ENCODE data around the gene GALNT2.

Gene GALNT2

GRCh38 chr1:230224101-230224960 is 157.3 kb downstream of the GALNT2 start:
- no peaks in the 10 kb centered on the region for H3K9me3 ChIP-seq
- no peaks in the 10 kb centered on the region for H3K27me3 ChIP-seq
- H3K27ac ChIP-seq: no peak overlapping the region
- H3K4me3 ChIP-seq (ENCODE audit: low read depth in 1 of 2, low read length in 1 of 2): no peak overlapping the region
- H3K4me1 ChIP-seq (ENCODE audit: control insufficient read depth in 1 of 2, insufficient read depth in 1 of 2, low read depth in 1 of 2, low read length in 1 of 2): no peaks in the 10 kb centered on the region
- no peak for TF ChIP-seq CTCF (IDR thresholded peaks at IDR 0.05)
- H3K36me3 ChIP-seq: peaks cover 4% of the 10 kb centered on the region

- no peak for TF ChIP-seq CTCF (IDR thresholded peaks at IDR 0.05)
- Histone ChIP-seq H3K4me3 (ENCODE audit: low read depth in 1 of 2, low read length in 1 of 2) (no peak overlapping the region), H3K36me3 (peaks cover 4% of the 10 kb centered on the region), H3K9me3 (no peaks in the 10 kb centered on the region), H3K4me1 (ENCODE audit: control insufficient read depth in 1 of 2, insufficient read depth in 1 of 2, low read depth in 1 of 2, low read length in 1 of 2) (no peaks in the 10 kb centered on the region), H3K27me3 (no peaks in the 10 kb centered on the region), H3K27ac (no peak overlapping the region)
Observed at GRCh38 chr1:230226007-230226800, 159.2 kb downstream of the GALNT2 start.

DNA sequence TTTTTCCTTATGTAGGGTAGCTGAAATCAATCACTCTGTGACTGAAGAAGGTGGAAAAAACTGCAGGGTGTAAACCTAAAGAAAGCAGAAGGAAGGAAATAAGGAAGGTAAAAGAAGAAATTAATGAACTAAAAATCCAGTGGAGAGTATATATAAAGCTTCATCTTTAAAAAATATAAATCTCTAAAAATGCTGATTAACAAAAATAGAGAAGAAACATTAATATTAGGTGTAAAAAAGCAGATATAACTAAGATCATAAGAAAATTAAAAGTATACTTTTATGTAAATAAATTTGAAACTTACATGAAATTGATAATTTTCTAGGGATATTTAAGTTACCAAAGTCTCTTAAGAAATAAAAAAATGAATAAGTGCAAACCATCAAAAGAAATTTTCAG is 159.8 kb downstream of the GALNT2 start:
- no peak overlapping the region for H3K27ac ChIP-seq
- H3K4me1 ChIP-seq (ENCODE audit: control insufficient read depth in 1 of 2, insufficient read depth in 1 of 2, low read depth in 1 of 2, low read length in 1 of 2): no peaks in the 10 kb centered on the region
- H3K4me3 ChIP-seq (ENCODE audit: low read depth in 1 of 2, low read length in 1 of 2): no peak overlapping the region
- no peaks in the 10 kb centered on the region for H3K9me3 ChIP-seq
- TF ChIP-seq CTCF (IDR thresholded peaks at IDR 0.05): no peak
- peaks cover 4% of the 10 kb centered on the region for H3K36me3 ChIP-seq
- H3K27me3 ChIP-seq: no peaks in the 10 kb centered on the region

GRCh38 chr1:230228236-230228897 is 161.3 kb downstream of the GALNT2 start:
- Histone ChIP-seq H3K27me3 (no peaks in the 10 kb centered on the region), H3K36me3 (peaks cover 4% of the 10 kb centered on the region), H3K4me1 (ENCODE audit: control insufficient read depth in 1 of 2, insufficient read depth in 1 of 2, low read depth in 1 of 2, low read length in 1 of 2) (no peaks in the 10 kb centered on the region), H3K4me3 (ENCODE audit: low read depth in 1 of 2, low read length in 1 of 2) (no peak overlapping the region), H3K27ac (no peak overlapping the region), H3K9me3 (no peaks in the 10 kb centered on the region)
- no peak for TF ChIP-seq CTCF (IDR thresholded peaks at IDR 0.05)

GRCh38 chr1:230230273-230230672 is 163.2 kb downstream of the GALNT2 start:
- Histone ChIP-seq H3K9me3 (no peaks in the 10 kb centered on the region), H3K36me3 (peaks cover 4% of the 10 kb centered on the region), H3K27me3 (no peaks in the 10 kb centered on the region), H3K4me1 (ENCODE audit: control insufficient read depth in 1 of 2, insufficient read depth in 1 of 2, low read depth in 1 of 2, low read length in 1 of 2) (no peaks in the 10 kb centered on the region), H3K4me3 (ENCODE audit: low read depth in 1 of 2, low read length in 1 of 2) (no peak overlapping the region), H3K27ac (no peak overlapping the region)
- no peak for TF ChIP-seq CTCF (IDR thresholded peaks at IDR 0.05)
